CD4-positive, alpha-beta T cell treated with Interleukin-21 for 1 hour (primary cell): ENCODE data around the gene LRRC32.
"Not testable (repeated sequence)": the region's sequence is repeated elsewhere in the genome, so short reads cannot be mapped to it uniquely, and the experiment has no call there.

Source experiments
- DNase-seq: peaks from one replicate; pipeline ENCODE4 v3.0.0-alpha.2; 2020

The LRRC32 gene

GRCh38 chr11:76626266-76626665 is 44.3 kb downstream of the LRRC32 start:
- DNase-seq, result no peak

GRCh38 chr11:76625472-76626186 is 44.9 kb downstream of the LRRC32 start:
- DNase-seq, result no peak

GRCh38 chr11:76624500-76625379 is 45.8 kb downstream of the LRRC32 start:
- DNase-seq, result no peak

GRCh38 chr11:76623884-76624419 is 46.6 kb downstream of the LRRC32 start:
- DNase-seq, result no peak

- no peak for DNase-seq
Observed at GRCh38 chr11:76623171-76623883, 47.2 kb downstream of the LRRC32 start.

GRCh38 chr11:76622493-76623094 is 48.0 kb downstream of the LRRC32 start:
- no peak for DNase-seq

GRCh38 chr11:76621868-76622267 is 48.7 kb downstream of the LRRC32 start:
- no peak for DNase-seq

- DNase-seq, result no peak
Observed at GRCh38 chr11:76621466-76621865, 49.1 kb downstream of the LRRC32 start.

GRCh38 chr11:76620489-76620888 is 50.1 kb downstream of the LRRC32 start:
- no peak for DNase-seq

- DNase-seq, result not testable (repeated sequence)
Observed at GRCh38 chr11:76619801-76620200, 50.7 kb downstream of the LRRC32 start.

GRCh38 chr11:76617553-76618265 is 52.8 kb downstream of the LRRC32 start:
- DNase-seq, result no peak

GRCh38 chr11:76616676-76617552 is 53.6 kb downstream of the LRRC32 start:
- no peak for DNase-seq

GRCh38 chr11:76615950-76616349 is 54.6 kb downstream of the LRRC32 start:
- DNase-seq, result no peak

GRCh38 chr11:76614471-76615179 is 55.9 kb downstream of the LRRC32 start:
- no peak for DNase-seq

GRCh38 chr11:76613901-76614300 is 56.6 kb downstream of the LRRC32 start:
- DNase-seq, result no peak

- no peak for DNase-seq
Observed at GRCh38 chr11:76612226-76612625, 58.3 kb downstream of the LRRC32 start.

GRCh38 chr11:76610871-76611475 is 59.6 kb downstream of the LRRC32 start:
- no peak for DNase-seq

GRCh38 chr11:76610371-76610770 is 60.2 kb downstream of the LRRC32 start:
- DNase-seq, result no peak

- no peak for DNase-seq
Observed at GRCh38 chr11:76609736-76610370, 60.7 kb downstream of the LRRC32 start.
